OCI-LY7 (cell line): ENCODE measurements around the gene ZNF135.

ENCODE experiments used
- EZH2phosphoT487 ChIP-seq: fragments of 200-600 bp; sonication (generic); IDR thresholded peaks from 2 replicates; pipeline ENCODE4 v1.6.1; 2018; ENCODE audit warnings: low read depth, borderline replicate concordance, mild to moderate bottlenecking, mixed run types, antibody characterized with exemption, low read length, moderate library complexity, mixed read lengths
- TF ChIP-seq, protein P1 (sequence below): fragments of 200-600 bp; sonication (generic); conservative IDR thresholded peaks from 2 replicates; pipeline ENCODE4 v1.5.1; 2014; ENCODE audit warnings: mild to moderate bottlenecking, antibody characterized with exemption, low read length, moderate library complexity, mixed read lengths

DNA sequence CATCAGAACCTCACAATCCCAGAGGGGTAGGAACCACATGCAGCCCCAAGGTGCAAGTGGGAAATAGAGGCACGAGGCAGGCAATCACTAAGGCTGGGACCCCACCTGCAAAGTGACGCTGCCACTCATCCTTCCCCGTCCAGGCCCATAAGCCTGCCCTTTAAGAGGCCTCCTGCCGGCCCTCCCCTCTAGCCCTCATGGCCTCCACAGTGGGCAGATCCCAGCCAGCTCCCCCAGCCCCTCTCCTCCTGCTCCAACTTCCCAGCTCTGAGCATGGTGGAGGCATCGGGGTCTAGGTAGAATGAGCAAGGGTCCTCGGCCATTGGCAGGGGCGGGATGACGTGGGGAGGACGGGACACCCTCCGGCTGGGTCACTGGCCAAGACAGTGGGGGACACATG, 36.2 kb downstream of the ZNF135 start:
- TF ChIP-seq, protein P1, sequence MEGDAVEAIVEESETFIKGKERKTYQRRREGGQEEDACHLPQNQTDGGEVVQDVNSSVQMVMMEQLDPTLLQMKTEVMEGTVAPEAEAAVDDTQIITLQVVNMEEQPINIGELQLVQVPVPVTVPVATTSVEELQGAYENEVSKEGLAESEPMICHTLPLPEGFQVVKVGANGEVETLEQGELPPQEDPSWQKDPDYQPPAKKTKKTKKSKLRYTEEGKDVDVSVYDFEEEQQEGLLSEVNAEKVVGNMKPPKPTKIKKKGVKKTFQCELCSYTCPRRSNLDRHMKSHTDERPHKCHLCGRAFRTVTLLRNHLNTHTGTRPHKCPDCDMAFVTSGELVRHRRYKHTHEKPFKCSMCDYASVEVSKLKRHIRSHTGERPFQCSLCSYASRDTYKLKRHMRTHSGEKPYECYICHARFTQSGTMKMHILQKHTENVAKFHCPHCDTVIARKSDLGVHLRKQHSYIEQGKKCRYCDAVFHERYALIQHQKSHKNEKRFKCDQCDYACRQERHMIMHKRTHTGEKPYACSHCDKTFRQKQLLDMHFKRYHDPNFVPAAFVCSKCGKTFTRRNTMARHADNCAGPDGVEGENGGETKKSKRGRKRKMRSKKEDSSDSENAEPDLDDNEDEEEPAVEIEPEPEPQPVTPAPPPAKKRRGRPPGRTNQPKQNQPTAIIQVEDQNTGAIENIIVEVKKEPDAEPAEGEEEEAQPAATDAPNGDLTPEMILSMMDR: no peak
- TF ChIP-seq EZH2phosphoT487: no peak
